SKM-1 treated with dmso at 0.1 percent for 144 hours (cell line): ENCODE results near the gene RANBP1.

ENCODE experiments used
- DNase-seq: peaks from one replicate; lab custom pipeline; 2025; ENCODE audit not compliant: unreplicated experiment; lab: John Stamatoyannopoulos, UW

Gene RANBP1

DNA sequence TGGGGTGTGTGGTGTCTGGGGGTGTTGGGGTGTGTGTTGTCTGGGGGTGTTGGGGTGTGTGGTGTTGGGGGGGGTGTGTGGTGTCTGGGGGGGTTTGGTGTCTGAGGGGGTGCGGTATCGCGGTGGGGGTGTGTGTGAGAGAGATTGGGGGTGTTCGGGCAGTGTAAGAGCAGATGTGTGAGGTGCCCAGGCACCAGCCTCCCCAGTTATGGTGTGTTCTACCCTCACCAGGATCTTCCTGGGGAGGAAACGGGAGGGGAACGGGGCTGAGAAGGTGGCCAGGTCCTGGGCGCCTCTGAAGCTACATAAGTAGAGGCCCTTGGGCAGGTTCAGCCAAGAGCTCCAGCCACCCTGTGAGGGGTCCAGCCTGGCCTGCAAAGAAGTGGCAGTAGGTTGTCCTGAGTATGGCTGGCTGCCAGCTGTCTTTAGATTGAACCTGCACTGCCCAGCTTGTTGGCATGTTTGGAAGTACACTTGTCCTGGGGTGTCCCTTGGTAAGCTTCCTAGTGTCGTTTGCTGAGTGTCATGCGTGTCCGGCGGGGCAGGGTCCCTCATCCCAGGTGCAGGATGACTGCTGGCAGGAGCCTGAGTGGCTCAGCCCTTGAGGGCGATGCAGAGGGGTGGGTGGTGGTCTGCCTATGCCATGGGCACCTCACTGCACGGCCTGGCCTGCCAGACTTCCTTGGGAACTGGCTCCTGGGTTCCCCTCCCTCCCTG is 7.6 kb downstream of the RANBP1 start:
- no peak for DNase-seq

- no peak for DNase-seq
These were observed 8.3 kb downstream of the RANBP1 start for GRCh38 chr22:20124083-20124787.

GRCh38 chr22:20125201-20126174 is 9.6 kb downstream of the RANBP1 start:
- DNase-seq: no peak

GRCh38 chr22:20126284-20127029 is 10.6 kb downstream of the RANBP1 start:
- no peak for DNase-seq

GRCh38 chr22:20127318-20127868 is 11.5 kb downstream of the RANBP1 start:
- no peak for DNase-seq

DNA sequence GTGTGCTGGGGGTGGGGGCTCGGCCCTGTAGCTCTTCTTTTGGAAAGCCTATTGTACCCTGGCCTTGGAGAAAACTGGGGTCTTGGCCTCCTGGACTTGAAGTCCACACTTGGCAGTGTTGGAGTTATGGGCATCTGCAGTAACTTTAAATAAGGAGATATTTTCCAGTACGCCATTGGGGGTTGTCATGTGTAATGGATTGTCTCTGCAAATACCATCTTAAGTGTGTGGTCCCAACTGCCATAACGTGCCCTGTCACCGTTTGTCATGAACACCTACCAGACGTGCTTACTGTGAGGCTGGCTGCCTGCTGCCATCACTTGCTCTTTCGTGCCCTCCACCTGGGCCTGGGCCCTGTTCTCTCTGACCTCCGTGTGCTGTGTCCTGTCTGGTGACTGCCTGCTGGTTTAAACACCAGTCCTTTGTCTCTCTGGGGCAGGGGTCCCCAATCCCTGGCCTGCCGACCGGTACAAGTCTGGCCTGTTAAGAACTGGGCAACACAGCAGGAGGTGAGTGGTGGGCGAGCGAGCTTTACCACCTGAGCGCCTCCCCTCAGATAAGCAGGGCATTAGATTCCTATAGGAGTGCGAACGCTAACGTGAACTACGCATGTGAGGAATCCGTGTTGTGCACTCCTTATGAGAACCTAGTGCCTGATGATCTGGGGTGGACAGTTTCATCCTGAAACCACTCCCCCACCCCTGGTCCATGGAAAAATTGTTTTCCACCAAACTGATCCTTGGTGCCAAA is 12.1 kb downstream of the RANBP1 start:
- no peak for DNase-seq

DNA sequence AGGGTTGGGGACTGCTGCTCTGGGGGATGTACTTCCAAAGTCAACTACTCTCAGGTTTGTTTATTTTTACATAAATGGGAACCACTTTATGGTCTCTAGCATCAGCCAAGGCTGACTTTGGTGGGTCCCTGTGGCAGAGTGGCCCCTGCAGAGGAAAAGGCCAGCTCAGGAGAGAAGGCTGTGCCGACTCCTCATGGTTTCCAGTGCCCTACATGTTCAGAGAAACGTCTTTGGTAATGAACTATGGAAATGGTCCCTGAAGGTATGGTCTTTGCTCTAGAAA is 12.7 kb downstream of the RANBP1 start:
- DNase-seq: no peak

DNA sequence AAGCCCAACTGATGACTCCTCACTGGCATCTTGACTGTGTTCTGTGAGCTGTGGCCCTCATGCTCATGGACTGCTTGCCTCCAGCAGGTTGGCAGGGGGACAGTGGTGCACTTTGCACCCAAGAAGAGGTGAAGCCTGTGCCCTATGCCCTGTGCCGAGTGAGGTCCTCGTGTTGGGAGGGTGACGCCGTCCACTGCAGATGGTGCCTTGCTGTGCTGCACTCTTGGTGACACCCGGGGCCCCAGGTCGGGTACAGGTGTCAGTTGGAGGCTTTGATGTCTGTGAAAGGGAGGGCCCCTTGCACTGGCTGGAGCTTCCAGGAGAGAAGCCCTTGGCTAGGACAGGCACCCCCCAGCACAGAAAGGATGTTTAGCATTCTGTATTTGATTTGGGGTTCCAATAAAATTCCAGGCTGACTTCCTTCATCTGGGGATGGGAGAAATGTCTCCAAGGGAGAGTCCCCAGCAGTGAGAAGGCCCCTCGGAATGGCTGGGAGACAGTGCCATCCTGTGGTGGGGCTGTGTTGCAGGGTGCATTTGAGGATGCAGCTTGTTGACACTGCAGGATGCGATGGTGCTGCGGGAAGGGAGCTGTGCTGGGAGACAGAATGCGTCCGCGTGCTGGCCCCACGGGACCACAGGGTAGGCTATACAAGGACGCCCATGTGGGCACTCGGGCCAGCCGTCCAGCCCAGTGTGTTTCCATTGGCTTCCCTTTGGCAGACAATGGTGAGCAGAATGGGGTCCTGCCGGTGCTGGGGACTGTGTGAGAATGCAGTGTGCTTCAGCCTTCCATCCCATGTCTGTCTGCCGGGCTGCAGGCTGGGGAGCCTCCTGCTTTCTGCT is 13.2 kb downstream of the RANBP1 start:
- DNase-seq: no peak

DNA sequence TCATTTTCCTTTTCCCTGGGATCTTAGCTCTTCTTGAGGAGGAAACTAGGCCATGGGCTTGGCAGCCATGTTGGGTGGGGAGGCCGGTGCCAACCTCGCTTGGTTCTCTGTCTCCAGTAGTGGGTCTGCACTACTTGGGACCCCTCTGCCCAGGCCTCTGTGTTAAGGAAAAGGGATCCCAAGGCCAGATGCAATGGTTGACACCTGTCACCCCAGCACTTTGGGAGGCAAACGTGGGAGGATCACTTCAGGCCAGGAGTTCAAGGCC is 13.8 kb downstream of the RANBP1 start:
- DNase-seq: no peak

GRCh38 chr22:20130319-20130718 is 14.4 kb downstream of the RANBP1 start:
- DNase-seq: no peak

DNA sequence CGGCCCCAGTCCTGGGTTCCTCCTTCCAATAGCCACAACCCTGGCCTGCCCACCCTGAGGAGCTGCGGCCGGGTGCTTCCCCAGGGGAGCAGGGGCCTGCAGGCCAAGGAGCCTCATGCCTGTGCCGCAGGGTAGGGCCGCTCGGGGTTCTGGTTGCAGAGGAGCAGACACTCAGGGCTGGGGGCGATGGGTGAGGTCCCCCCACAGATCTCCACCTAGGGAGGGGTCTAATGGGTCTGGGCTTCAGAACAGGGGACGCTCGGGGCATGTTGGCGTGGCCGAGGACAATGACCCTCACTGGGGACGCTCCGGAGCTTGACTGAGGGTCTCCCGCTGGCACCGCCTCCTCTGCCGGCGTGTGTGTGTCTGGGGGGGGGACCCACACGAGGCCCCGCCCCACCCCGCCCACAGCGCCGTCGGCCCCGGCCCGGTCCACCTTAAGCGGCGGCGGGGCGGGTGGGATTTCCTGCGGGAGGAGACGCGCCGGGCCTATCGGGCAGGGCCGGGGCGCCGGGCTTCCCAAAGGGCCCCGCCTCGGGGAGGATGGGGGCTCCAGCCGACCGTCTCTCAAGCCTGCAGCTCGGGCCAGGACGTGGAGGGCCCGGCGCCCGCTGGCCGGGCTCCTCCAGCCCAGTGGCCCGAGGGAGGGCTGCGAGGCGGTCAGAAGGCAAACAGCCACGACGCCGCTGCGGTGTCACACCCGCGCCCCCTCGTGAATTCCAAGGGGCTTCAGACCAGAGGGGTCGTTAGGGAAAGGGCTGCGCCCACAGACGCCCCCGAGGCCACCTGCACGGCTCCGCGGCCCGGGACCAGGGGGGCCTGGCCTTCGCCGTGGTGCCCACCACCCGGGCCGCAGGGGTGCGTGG is 15.1 kb downstream of the RANBP1 start:
- no peak for DNase-seq

DNA sequence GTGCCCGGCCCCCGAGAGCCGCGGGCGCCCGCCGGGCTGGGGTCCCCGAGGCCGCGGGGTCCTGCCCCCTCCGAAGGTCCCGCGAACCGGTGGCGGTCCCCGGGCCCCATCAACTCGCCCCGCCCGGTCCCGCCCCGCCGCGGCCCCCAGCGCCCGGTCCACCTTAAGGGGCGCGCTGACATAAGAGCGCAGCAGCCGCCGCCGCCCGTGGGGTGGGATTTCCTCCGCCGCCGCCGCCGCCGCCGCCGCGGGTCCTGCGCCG is 15.6 kb downstream of the RANBP1 start, which contains the start of gene ZDHHC8:
ZDHHC8 (plus strand) TSS at position 208 of the 262 bp plus-strand sequence. CDS start 144 bp downstream, outside the sequence.
- no peak for DNase-seq

DNA sequence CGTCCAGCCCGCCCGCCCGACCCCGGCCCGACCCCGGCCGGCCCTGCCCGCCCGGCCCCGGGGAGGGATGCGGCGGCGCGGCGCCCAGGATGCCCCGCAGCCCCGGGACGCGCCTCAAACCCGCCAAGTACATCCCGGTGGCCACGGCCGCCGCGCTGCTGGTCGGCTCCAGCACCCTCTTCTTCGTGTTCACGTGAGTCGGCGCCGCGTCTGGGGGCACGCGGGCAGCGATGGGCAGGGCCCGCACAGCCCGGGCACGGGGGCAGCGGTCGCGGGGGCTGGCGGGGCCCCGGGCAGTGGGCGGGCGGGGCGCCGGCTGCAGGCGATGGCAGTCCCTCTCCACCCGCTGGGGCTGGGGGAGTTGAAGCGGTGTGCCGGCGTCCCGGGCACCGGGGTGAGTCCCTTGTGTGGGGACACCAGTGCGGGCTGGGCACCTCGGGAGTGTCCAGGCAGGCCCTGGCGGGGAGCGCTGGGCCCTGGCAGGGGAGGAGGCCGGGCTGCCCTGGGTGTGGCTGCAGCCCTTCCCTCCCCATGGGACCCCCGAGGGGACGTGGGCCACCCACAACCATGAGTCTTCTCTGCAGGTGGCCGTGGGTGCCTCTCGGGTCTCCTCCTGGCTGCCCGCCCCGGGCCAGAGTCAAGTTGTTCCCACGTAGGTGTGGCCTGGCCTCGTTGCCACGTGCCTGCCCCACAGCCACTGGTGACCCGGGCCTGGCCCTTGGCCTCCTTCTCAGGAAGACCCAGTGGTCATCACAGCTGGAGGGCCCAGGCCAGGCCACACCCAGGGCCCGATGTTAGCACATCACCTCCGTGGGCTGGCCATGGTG is 16.2 kb downstream of the RANBP1 start:
- no peak for DNase-seq

DNA sequence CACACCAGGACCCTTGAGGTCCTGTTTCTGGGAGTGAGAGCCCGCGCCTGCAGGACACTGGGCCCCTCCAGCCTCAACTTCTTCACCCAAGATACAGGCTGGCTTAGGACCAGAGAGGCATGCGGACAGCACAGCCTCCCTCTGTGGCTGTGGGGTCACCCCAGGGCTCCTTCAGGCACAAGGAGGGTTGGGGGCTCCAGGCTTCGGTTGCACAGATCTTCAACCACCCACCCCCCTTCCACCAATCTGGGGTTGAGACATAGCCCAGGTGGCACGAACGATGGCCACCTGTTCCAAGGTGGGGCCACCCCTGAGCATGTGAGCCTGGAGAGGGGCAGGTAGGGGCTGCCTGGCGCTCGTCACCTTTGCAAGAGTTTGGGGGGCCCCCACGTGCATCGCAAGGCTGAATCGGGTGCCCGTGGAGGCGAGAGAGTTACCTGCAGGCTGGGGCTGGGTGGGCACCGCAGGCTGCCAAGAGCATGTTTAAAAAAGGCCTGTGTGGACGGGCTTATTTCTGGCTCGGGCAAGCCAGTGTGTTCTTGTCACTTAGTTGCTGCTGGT is 16.9 kb downstream of the RANBP1 start:
- DNase-seq: no peak

DNA sequence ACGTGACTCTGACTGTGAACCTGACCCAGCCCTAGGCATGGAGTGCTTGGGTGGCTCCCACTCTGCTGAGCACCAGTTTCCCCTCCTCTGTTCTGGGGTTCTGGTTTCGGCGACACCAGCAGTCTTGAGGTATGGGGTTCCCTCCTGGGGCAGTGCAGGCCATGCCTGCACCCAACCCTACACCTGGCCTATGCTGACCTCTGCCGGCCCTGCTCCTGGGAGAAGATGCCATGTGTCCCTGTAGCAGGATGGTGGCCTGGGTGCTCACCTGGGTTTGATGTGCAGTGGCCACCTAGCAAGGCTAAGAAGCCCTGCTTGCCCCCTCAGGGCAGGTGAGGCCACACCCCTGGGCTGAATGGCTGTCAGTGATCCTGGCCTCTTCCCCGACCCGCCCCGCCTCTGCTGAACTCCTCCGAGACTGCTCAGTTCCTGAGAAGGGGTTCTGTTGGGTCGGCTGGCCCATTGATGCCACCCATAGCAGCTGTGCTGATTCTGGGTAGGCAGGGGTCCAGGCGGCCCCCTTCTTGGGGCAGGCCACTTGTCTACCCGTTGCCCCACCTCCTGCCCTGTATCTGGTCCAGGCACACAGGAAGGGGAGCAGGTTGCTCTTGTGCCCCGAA is 18.1 kb downstream of the RANBP1 start:
- no peak for DNase-seq

DNA sequence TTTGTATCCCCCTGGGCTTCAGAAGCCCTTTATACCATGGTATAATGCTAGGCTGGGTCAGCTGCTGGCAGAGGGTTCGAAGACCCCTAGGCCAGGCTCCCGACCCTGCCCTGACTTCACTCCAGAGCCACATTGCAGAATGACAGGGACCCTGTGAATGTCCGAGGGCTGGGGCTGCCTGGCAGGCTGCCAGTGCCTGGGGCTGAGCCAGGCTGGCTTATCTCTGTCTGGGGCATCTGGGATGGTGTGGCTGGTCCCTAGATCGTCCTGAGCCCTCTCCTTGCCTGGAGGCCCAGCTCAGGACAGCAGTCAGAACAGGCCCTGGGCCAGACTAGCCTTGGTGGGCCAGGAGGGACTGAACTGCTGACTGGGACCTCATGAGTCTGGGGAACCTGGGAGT is 19.4 kb downstream of the RANBP1 start:
- no peak for DNase-seq
